HCT116 (cell line): ENCODE measurements around the gene WWTR1. TPM values are rescaled to one million over a fixed set of nuclear protein-coding genes. Genes with fewer than 3 reads are reported as not detected.

Experiments
- ATAC-seq: fragments of 200-7000 bp; cut with Tn5 transposase; 2 replicates; pipeline ENCODE4 v1.9.1; 2020; ENCODE audit warnings: mild to moderate bottlenecking, moderate library complexity
- BruUV-seq: library from RNA; stranded (reverse); fragments of 400-500 nt; replicated peaks from 2 replicates; lab custom pipeline; 2021; lab: Mats Ljungman, UMichigan
- CTCF ChIA-PET: fragments of 300-600 bp; sonication (Branson Sonifier 250); formaldehyde crosslinking; loops from one replicate; lab custom pipeline; 2021; ENCODE audit warnings: antibody characterized with exemption; lab: Charles Lee
- POLR2A ChIA-PET: fragments of 300-600, 350-600 bp; sonication (Branson Sonifier 250); formaldehyde crosslinking; loops from one replicate; lab custom pipeline; 2021; ENCODE audit warnings: antibody characterized with exemption; lab: Charles Lee
- RAD21 ChIA-PET, 2 experiments: fragments of 300-600 bp; sonication (Branson Sonifier 250); formaldehyde crosslinking; loops; one replicate each; lab custom pipeline; 2023; ENCODE audit warnings: low total read pairs in 2 of 2; ENCODE audit not compliant: uncharacterized antibody in 2 of 2, unreplicated experiment in 2 of 2, low non-redundant PET in 1 of 2; lab: Charles Lee
- DNase-seq: peaks from one replicate; pipeline ENCODE4 v3.0.0-alpha.2; 2010; ENCODE audit warnings: low read depth, low spot score
- H2AFZ ChIP-seq: fragments of 200-600 bp; shearing (Covaris generic), sonication (generic); 2 replicates; pipeline ENCODE4 v1.6.1; 2017; ENCODE audit warnings: low read depth, mixed run types, mixed read lengths, antibody characterized with exemption, low read length; ENCODE audit not compliant: poor library complexity, severe bottlenecking
- H3K27ac ChIP-seq: 2 replicates; pipeline ENCODE4 v1.5.1; 2012; ENCODE audit warnings: low read depth, low read length
- H3K27me3 ChIP-seq: fragments of 200-600 bp; sonication (generic); 2 replicates; pipeline ENCODE4 v1.6.1; 2016; ENCODE audit warnings: mixed run types, low read length, mixed read lengths; ENCODE audit not compliant: insufficient read depth
- H3K36me3 ChIP-seq, 2 experiments: fragments of 200-500 bp in 1 of 2; fragments of 200-600 bp in 1 of 2; sonication (Bioruptor generic) in 1 of 2; sonication (generic) in 1 of 2; 2 replicates each; pipeline versions ENCODE4 v1.5.1 to v1.6.1; 2014 to 2016; ENCODE audit warnings: low read length in 2 of 2, inconsistent platforms in 1 of 2, mixed read lengths in 1 of 2, mixed run types in 1 of 2; ENCODE audit not compliant: insufficient read depth in 2 of 2, control insufficient read depth in 1 of 2
- H3K4me1 ChIP-seq, 2 experiments: fragments of 200-600 bp in 1 of 2; sonication (generic) in 1 of 2; 2 replicates each; pipeline versions ENCODE4 v1.5.1 to v1.6.1; 2012 to 2017; ENCODE audit warnings: low read length in 2 of 2, inconsistent platforms in 1 of 2, mild to moderate bottlenecking in 1 of 2, mixed read lengths in 1 of 2, mixed run types in 1 of 2, moderate library complexity in 1 of 2; ENCODE audit not compliant: insufficient read depth in 2 of 2, control insufficient read depth in 1 of 2
- H3K4me2 ChIP-seq: fragments of 200-600 bp; sonication (generic); 2 replicates; pipeline ENCODE4 v1.6.1; 2017; ENCODE audit warnings: mixed run types, low read length, mixed read lengths
- H3K4me3 ChIP-seq, 2 experiments: fragments of 200-600 bp in 1 of 2; sonication (generic) in 1 of 2; replicated peaks in 1 of 2; 2 replicates each; pipeline ENCODE4 v1.5.1; 2011 to 2016; ENCODE audit warnings: low read length in 2 of 2, control low read depth in 1 of 2, low read depth in 1 of 2, mild to moderate bottlenecking in 1 of 2, mixed read lengths in 1 of 2, mixed run types in 1 of 2
- H3K79me2 ChIP-seq: fragments of 200-600 bp; sonication (generic); 2 replicates; pipeline ENCODE4 v1.6.1; 2017; ENCODE audit warnings: mild to moderate bottlenecking, mixed run types, low read length, moderate library complexity, mixed read lengths; ENCODE audit not compliant: insufficient read depth
- H3K9ac ChIP-seq: fragments of 200-600 bp; sonication (generic); 2 replicates; pipeline ENCODE4 v1.6.1; 2016; ENCODE audit warnings: low read length, mixed read lengths
- H3K9me2 ChIP-seq: fragments of 200-600 bp; sonication (generic), shearing (Covaris generic); 2 replicates; pipeline ENCODE4 v1.6.1; 2017; ENCODE audit warnings: mixed run types, mild to moderate bottlenecking, moderate library complexity; ENCODE audit not compliant: insufficient read depth
- H3K9me3 ChIP-seq, 2 experiments: fragments of 200-500 bp in 1 of 2; fragments of 200-600 bp in 1 of 2; sonication (Bioruptor generic) in 1 of 2; sonication (generic) in 1 of 2; 2 replicates each; pipeline ENCODE4 v1.6.1; 2014 to 2017; ENCODE audit warnings: low read length in 2 of 2, mixed read lengths in 2 of 2, inconsistent platforms in 1 of 2, low read depth in 1 of 2, mild to moderate bottlenecking in 1 of 2, mixed run types in 1 of 2, moderate library complexity in 1 of 2; ENCODE audit not compliant: control insufficient read depth in 1 of 2, insufficient read depth in 1 of 2
- H4K20me1 ChIP-seq: fragments of 200-600 bp; sonication (generic), shearing (Covaris generic); 2 replicates; pipeline ENCODE4 v1.6.1; 2017; ENCODE audit warnings: mixed run types, mild to moderate bottlenecking, moderate library complexity; ENCODE audit not compliant: insufficient read depth
- ATF3 ChIP-seq: IDR thresholded peaks from 2 replicates; pipeline ENCODE4 v1.6.1; 2012
- CBX3 ChIP-seq: IDR thresholded peaks from 2 replicates; pipeline ENCODE4 v1.6.1; 2012; ENCODE audit warnings: low read depth
- ELF1 ChIP-seq: IDR thresholded peaks from 2 replicates; pipeline ENCODE4 v1.6.1; 2012; ENCODE audit warnings: low read depth, borderline replicate concordance
- FOSL1 ChIP-seq: IDR thresholded peaks from 2 replicates; pipeline ENCODE4 v1.6.1; 2012; ENCODE audit warnings: low read depth
- MAX ChIP-seq: IDR thresholded peaks from 2 replicates; pipeline ENCODE4 v1.6.1; 2012
- POLR2A ChIP-seq: IDR thresholded peaks from 2 replicates; pipeline ENCODE4 v1.7.0; 2011; ENCODE audit warnings: borderline replicate concordance; ENCODE audit not compliant: insufficient read depth, insufficient read length; ENCODE audit errors: extremely low read depth
- RAD21 ChIP-seq: IDR thresholded peaks from 2 replicates; pipeline ENCODE4 v1.6.1; 2012; ENCODE audit warnings: low read depth, mild to moderate bottlenecking
- REST ChIP-seq: IDR thresholded peaks from 2 replicates; pipeline ENCODE4 v1.6.1; 2012; ENCODE audit warnings: low read depth
- SP1 ChIP-seq: IDR thresholded peaks from 2 replicates; pipeline ENCODE4 v1.6.1; 2012; ENCODE audit warnings: low read depth
- SRF ChIP-seq: IDR thresholded peaks from 2 replicates; pipeline ENCODE4 v1.6.1; 2012; ENCODE audit warnings: low read depth
- TCF7L2 ChIP-seq: IDR thresholded peaks from 2 replicates; pipeline ENCODE4 v1.7.0; 2011; ENCODE audit warnings: borderline replicate concordance, inconsistent platforms; ENCODE audit not compliant: insufficient read depth, insufficient read length; ENCODE audit errors: extremely low read depth
- YY1 ChIP-seq: IDR thresholded peaks from 2 replicates; pipeline ENCODE4 v1.6.1; 2011; ENCODE audit warnings: low read length, low read depth, moderate library complexity, mild to moderate bottlenecking; ENCODE audit not compliant: insufficient replicate concordance; ENCODE audit errors: extremely low read depth
- ZFX ChIP-seq: fragments of 450-650 bp; IDR thresholded peaks from 2 replicates; pipeline ENCODE4 v1.6.1; 2017
- intact Hi-C: fragments of 100-400 bp; cut with micrococcal nuclease; formaldehyde crosslinking; loops from 2 replicates; pipeline ENCODE4 v1.10.0; 2022
- total RNA-seq: library from RNA; stranded (reverse); gene quantifications from one replicate; pipeline ENCODE4 v1.2.1, GENCODE V29; 2021; ENCODE audit not compliant: unreplicated experiment

WWTR1 gene
- total RNA-seq, 1 experiment from 2014 or later, result 46.9 TPM

DNA sequence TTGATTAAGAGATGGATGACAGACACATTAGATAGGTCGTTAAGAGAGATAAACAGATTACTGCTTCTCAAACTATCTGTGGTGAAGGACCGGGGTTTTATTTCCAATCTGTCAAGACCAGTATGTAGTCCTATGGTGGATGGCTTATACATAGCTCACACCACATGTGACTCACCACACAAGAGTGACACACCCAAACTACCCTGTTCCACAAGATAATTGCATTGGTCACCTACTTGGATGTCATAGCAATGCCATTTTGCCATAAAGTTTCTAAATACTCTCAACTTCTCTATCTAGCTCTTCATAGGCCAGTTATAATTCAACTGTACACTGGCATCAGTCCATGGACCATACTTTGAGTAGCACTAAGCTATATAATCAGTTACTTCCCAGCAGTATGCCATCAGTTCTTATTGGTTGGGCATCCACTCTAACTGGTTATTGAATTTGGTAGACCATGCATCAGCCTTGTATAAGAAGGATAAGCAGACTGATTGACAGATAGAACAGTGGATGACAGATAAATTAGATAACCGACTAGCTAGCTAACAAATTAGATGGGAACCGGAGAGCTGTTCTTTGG is 11.6 kb downstream of the WWTR1 start (continued):
- no peak for TF ChIP-seq REST
- no peak for TF ChIP-seq POLR2A

- RAD21 ChIA-PET, result no interaction called here
- TF ChIP-seq TCF7L2 (no peak), SRF (no peak), ZFX (no peak), RAD21 (no peak), ELF1 (no peak), YY1 (no peak), SP1 (no peak), MAX (no peak), ATF3 (no peak), REST (no peak), CBX3 (no peak), FOSL1 (no peak)
- TF ChIP-seq, all 23 proteins: peak for 0
- Histone ChIP-seq H3K4me1 (peaks cover 6 to 32% of the 10 kb centered on the region in 2 experiments), H3K4me3 (no peak overlapping the region), H3K9me3 (no peaks in the 10 kb centered on the region), H3K79me2 (peaks cover 66% of the 10 kb centered on the region), H3K9me2 (no peaks in the 10 kb centered on the region), H4K20me1 (no peaks in the 10 kb centered on the region), H3K27me3 (no peaks in the 10 kb centered on the region), H3K36me3 (0 out of 4 replicates have a peak, but pooled peaks cover 0 to 4% of the 10 kb centered on the region in 2 experiments), H3K27ac (no peak overlapping the region), H2AFZ (no peak overlapping the region), H3K9ac (no peak overlapping the region), H3K4me2 (no peak overlapping the region)
- ChIA-PET CTCF (no interaction called here), POLR2A (no interaction called here)
- DNase-seq (no peak), ATAC-seq (no peak)
- BruUV-seq, result no TSS peak
- intact Hi-C loops, result no loop called here
Observed at GRCh38 chr3:149643963-149644362, 13.9 kb downstream of the WWTR1 start.
